OCI-LY3 (cell line): ENCODE data around the gene ABCG4.

Source experiments
- H2AFZ ChIP-seq: fragments of 200-600, 300-600 bp; shearing (Covaris generic); 2 replicates; pipeline ENCODE4 v1.6.0; 2014; ENCODE audit warnings: antibody characterized with exemption, low read depth, low read length
- H3K27ac ChIP-seq: fragments of 200-600, 300-600 bp; sonication (generic); 2 replicates; pipeline ENCODE4 v1.5.1; 2014; ENCODE audit warnings: mild to moderate bottlenecking, low read length, moderate library complexity, mixed read lengths
- H3K27me3 ChIP-seq: fragments of 200-600, 300-600 bp; sonication (generic); 2 replicates; pipeline ENCODE4 v1.6.1; 2014; ENCODE audit warnings: low read depth, low read length, mixed read lengths
- H3K36me3 ChIP-seq: fragments of 200-600, 300-600 bp; sonication (generic); replicated peaks from 2 replicates; pipeline ENCODE3; 2014; ENCODE audit warnings: low read depth, low read length, mixed read lengths
- H3K4me1 ChIP-seq: fragments of 300-600, 200-600 bp; sonication (generic); 2 replicates; pipeline ENCODE4 v1.6.1; 2014; ENCODE audit warnings: low read length, mixed read lengths
- H3K4me2 ChIP-seq: fragments of 200-600, 300-600 bp; sonication (generic); 2 replicates; pipeline ENCODE4 v1.6.1; 2014; ENCODE audit warnings: low read length, mixed read lengths
- H3K4me3 ChIP-seq: fragments of 300-600, 200-600 bp; sonication (generic); 2 replicates; pipeline ENCODE4 v1.5.1; 2014; ENCODE audit warnings: antibody characterized with exemption, mild to moderate bottlenecking, low read length, moderate library complexity
- H3K79me2 ChIP-seq: fragments of 300-600, 200-600 bp; shearing (Covaris generic); 2 replicates; pipeline ENCODE4 v1.6.1; 2014; ENCODE audit warnings: mild to moderate bottlenecking, low read length, mixed read lengths
- H3K9ac ChIP-seq: fragments of 300-600, 200-600 bp; shearing (Covaris generic); 2 replicates; pipeline ENCODE4 v1.6.0; 2014; ENCODE audit warnings: mild to moderate bottlenecking, low read length, moderate library complexity
- H3K9me3 ChIP-seq: fragments of 200-600, 300-600 bp; shearing (Covaris generic); 2 replicates; pipeline ENCODE4 v1.6.1; 2014; ENCODE audit warnings: low read length, mixed read lengths; ENCODE audit not compliant: insufficient read depth
- H4K20me1 ChIP-seq: fragments of 200-600, 300-600 bp; sonication (generic); 2 replicates; pipeline ENCODE4 v1.6.1; 2016; ENCODE audit warnings: low read length, mixed read lengths; ENCODE audit not compliant: insufficient read depth
- CTCF ChIP-seq: fragments of 200-600, 300-600 bp; sonication (generic); IDR thresholded peaks from 2 replicates; pipeline ENCODE4 v1.5.1; 2014; ENCODE audit warnings: antibody characterized with exemption, low read length, low read depth
- EZH2phosphoT487 ChIP-seq: fragments of 200-600 bp; shearing (Covaris generic); IDR thresholded peaks from 2 replicates; pipeline ENCODE4 v1.6.1; 2018; ENCODE audit warnings: antibody characterized with exemption, mixed run types, low read depth

The ABCG4 gene

DNA sequence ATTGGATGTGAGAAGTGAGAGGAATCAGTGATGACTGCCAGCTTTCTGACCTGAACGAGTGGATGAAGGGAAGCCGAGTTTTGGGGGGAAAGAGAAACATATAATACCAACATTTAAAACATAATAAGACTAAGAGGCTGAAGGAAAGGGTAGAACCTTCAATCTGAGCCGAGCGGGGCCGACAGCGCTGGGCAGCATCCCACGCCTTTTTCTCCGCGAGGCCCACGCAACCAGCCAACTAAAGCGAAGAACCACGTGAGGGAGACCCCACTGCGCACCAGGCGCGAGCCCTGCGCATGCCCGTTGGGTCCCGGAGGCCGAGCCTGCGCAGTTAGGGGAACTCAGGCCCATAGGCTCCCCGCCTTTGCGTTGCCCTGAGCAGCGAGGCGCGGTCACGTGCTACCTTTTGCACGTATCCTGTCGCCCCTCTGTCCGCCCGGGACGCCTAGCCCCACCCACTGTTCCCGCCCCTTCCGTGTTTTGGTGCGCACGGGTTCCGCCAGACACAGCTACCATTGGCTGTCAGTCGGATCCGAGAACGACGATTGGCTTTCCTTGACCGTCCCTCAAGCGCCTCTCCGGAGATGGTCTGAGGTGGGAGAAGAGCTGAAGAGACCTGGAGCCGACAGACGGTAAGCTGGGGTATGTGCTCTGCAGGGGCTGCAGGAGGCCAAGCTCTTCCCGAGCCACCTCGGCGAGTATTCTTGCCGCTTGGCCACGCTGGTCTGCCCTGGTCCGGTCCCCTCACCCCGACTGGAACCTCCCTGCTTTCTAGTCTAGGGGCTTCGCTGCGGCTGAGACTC, 27.6 kb upstream of the ABCG4 start, which contains the start of gene HINFP:
TSS of gene HINFP (plus strand) at position 573 of the 803 bp plus-strand sequence. CDS start 5,365 bp downstream, outside the sequence.
- Histone ChIP-seq H3K9ac (peak within 1 kb of the TSS; percentile 83), H3K36me3 (peaks cover 12% of the 10 kb centered on the region), H3K4me1 (peaks cover 15% of the 10 kb centered on the region), H3K27ac (peak within 1 kb of the TSS; percentile 19), H3K79me2 (peaks cover 14% of the 10 kb centered on the region), H3K4me3 (peak within 1 kb of the TSS; percentile 97), H2AFZ (peak within 1 kb of the TSS; percentile 80), H3K9me3 (no peaks in the 10 kb centered on the region), H4K20me1 (peaks cover 7% of the 10 kb centered on the region; the same call in 1 of the 2 replicates), H3K4me2 (peak within 1 kb of the TSS; percentile 99), H3K27me3 (no peaks in the 10 kb centered on the region)
- TF ChIP-seq CTCF = no peak
- no peak for TF ChIP-seq EZH2phosphoT487

DNA sequence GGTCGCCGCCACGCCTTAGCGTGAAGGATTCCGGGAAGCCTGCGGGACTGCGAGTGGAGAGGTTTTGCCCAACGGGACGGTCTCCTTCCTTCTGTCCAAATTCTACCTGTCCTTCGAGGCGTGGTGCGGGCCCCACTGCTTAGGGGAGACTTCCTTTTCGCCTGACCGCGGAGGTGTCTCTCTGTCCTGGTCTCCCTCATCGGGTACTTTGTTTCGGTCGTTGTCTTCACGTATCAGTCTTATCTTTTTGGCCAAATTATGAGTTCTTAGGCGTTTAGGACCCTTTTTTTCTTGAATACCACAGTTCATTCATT, 27.1 kb upstream of the ABCG4 start:
- Histone ChIP-seq H3K36me3 (peaks cover 12% of the 10 kb centered on the region), H3K4me2 (peak overlapping the region; percentile 99), H3K9ac (peak overlapping the region; percentile 83), H3K4me1 (peaks cover 15% of the 10 kb centered on the region), H3K27ac (peak overlapping the region; percentile 19), H3K9me3 (no peaks in the 10 kb centered on the region), H3K79me2 (peaks cover 14% of the 10 kb centered on the region), H4K20me1 (peaks cover 7% of the 10 kb centered on the region; the same call in 1 of the 2 replicates), H2AFZ (peak overlapping the region; percentile 80; the same call in 1 of the 2 replicates), H3K4me3 (peak overlapping the region; percentile 97), H3K27me3 (no peaks in the 10 kb centered on the region)
- no peak for TF ChIP-seq EZH2phosphoT487
- no peak for TF ChIP-seq CTCF

DNA sequence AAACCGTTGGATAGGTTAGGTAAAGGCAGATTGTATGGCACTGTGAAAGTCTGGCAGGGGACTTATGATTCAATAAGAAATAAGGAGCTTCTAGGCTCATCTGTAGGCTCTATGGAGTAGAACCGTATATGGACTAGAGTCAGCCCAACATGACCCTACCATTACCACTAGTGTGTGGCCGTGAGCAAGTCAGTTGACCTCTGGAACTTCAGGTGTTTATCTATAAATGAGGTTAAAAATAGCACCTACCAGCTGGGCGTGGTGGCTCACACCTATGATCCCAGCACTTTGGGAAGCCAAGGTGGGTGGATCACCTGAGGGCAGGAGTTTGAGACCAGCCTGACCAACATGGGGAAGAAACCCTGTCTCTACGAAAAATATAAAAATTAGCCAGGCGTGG, 23.0 kb upstream of the ABCG4 start:
- H3K79me2 ChIP-seq = peaks cover 14% of the 10 kb centered on the region
- no peak for TF ChIP-seq EZH2phosphoT487
- no peak for TF ChIP-seq CTCF
- no peak overlapping the region for H3K4me2 ChIP-seq
- H3K27ac ChIP-seq = no peak overlapping the region
- no peak overlapping the region for H2AFZ ChIP-seq
- H3K9ac ChIP-seq = no peak overlapping the region
- H3K9me3 ChIP-seq = no peaks in the 10 kb centered on the region
- no peak overlapping the region for H3K4me3 ChIP-seq
- H3K27me3 ChIP-seq = no peaks in the 10 kb centered on the region
- H3K36me3 ChIP-seq = peaks cover 15% of the 10 kb centered on the region
- H4K20me1 ChIP-seq = peaks cover 7% of the 10 kb centered on the region; the same call in 1 of the 2 replicates
- H3K4me1 ChIP-seq = peaks cover 8% of the 10 kb centered on the region

DNA sequence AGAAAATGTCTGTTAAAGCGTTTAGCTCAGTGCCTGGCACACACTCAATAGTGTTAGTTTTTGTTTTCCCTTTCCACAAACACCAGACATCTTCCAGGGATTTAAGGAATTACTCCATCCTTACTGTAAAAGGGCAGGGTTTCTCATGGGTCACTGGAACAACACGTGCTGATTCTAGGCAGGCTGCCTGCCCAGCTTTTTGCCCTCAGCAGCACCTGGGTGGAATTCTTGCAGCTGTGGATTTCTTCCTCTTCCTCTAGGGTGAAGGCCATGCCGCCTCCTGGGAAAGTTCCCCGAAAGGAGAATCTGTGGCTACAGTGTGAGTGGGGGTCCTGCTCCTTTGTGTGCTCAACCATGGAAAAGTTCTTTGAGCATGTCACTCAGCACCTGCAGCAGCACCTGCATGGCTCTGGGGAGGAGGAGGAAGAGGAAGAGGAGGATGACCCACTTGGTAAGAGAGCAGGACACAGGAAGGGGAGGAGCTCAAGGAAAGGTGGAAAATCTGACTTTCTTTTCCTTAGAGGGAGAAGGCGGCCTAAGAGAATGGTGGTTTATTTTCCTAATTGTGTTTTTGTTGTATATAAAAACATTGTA, 22.1 kb upstream of the ABCG4 start:
- Histone ChIP-seq H3K4me1 (peaks cover 7% of the 10 kb centered on the region), H3K9me3 (no peaks in the 10 kb centered on the region), H3K27me3 (no peaks in the 10 kb centered on the region), H3K27ac (no peak overlapping the region), H3K36me3 (peaks cover 21% of the 10 kb centered on the region), H4K20me1 (peaks cover 7% of the 10 kb centered on the region; the same call in 1 of the 2 replicates), H2AFZ (no peak overlapping the region), H3K4me3 (no peak overlapping the region), H3K4me2 (no peak overlapping the region), H3K79me2 (peaks cover 11% of the 10 kb centered on the region), H3K9ac (no peak overlapping the region)
- no peak for TF ChIP-seq EZH2phosphoT487
- TF ChIP-seq CTCF = no peak
